K562 (cell line): ENCODE data around the gene CLNK. TPM values are rescaled to one million over a fixed set of nuclear protein-coding genes. Genes with fewer than 3 reads are reported as not detected.

Experiments used
- CHD7 ChIP-seq: fragments of 200-600 bp; sonication (generic); IDR thresholded peaks from one replicate; pipeline ENCODE4 v1.6.1; 2012; ENCODE audit warnings: mild to moderate bottlenecking, low read depth, low read length, inconsistent platforms
- CTCF ChIP-seq, 3 experiments: IDR thresholded peaks in 2 of 3; conservative IDR thresholded peaks in 1 of 3; 2 replicates each; pipeline ENCODE4 v1.5.1; 2011 to 2012; ENCODE audit warnings: low read length in 3 of 3, mild to moderate bottlenecking in 3 of 3, control low read depth in 2 of 3, improper control_type of control experiment in 1 of 3, inconsistent platforms in 1 of 3, low read depth in 1 of 3, mixed read lengths in 1 of 3, moderate library complexity in 1 of 3; ENCODE audit not compliant: insufficient read depth in 2 of 3
- PRMT5 ChIP-seq: sonication (generic); formaldehyde crosslinking; IDR thresholded peaks from 2 replicates; pipeline ENCODE4 v1.5.0; 2020; ENCODE audit warnings: missing genetic modification reagents
- PTTG1 ChIP-seq: fragments of 450-650 bp; IDR thresholded peaks from 2 replicates; pipeline ENCODE4 v1.6.1; 2016; ENCODE audit warnings: low read depth, mild to moderate bottlenecking, missing genetic modification characterization, missing compliant biosample characterization
- ZSCAN32 ChIP-seq: fragments of 450-650 bp; formaldehyde crosslinking; IDR thresholded peaks from 2 replicates; pipeline ENCODE4 v1.4.0; 2020; ENCODE audit warnings: mild to moderate bottlenecking, moderate library complexity
- polyA plus RNA-seq, 8 experiments: library from polyadenylated mRNA; depleted of rRNA in 4 of 8; stranded (reverse) in 5 of 8; unstranded in 3 of 8; fragments of >200 nt; fragmentation: Nextera tagmentation in 2 of 8; fragmentation: Illumina TruSeq in 1 of 8; extraction: Ambion mirVana in 2 of 8; extraction: Trizol in 1 of 8; gene quantifications; 2 replicates each; pipeline versions ENCODE4 v1.2.1 to v1.2.3, GENCODE V29; 2011 to 2014; ENCODE audit warnings: inconsistent platforms in 1 of 8, missing spikeins in 1 of 8
- total RNA-seq, 7 experiments: library from RNA; depleted of rRNA in 6 of 7; stranded (reverse); fragments of >200 nt in 6 of 7; fragmentation: Illumina TruSeq in 2 of 7; extraction: Trizol in 2 of 7; gene quantifications; 2 replicates each; pipeline versions ENCODE4 v1.2.1 to v1.2.3, GENCODE V29; 2011 to 2021; ENCODE audit warnings: low replicate concordance in 1 of 7

The CLNK gene
- total and polyA plus RNA-seq, 9 of the 15 experiments (the other 6 are each of a cell fraction or from before 2014, with no cell fraction given): not detected

DNA sequence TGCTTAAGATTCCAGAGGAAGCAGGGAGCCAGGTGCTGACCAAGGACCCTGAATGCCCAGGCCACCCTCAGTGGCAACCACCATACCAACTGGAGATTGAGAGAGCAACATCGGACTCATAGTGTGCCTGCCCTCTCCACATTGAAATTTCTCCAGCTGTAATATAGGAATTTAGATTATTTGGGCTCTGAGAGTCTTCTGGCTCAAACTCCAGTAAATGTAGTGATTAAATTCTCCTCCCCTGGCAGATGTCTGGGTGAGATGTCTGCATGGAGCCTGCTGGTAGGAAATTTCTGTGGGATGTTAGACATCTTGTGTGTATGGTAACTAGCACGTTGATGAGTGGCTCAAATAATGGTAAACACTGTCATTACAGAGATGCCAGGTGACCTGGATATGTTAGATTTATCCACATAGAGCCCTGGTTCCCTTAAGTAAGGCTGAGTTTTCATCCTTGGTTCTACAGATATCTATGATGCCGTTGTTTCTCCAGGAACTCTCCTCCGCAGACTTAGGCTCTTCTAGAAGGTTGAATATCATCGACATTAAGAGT is 70.6 kb downstream of the CLNK start (continued):
- TF ChIP-seq CHD7 (no peak), ZSCAN32 (CRISPR knock-in tag) (no peak), PTTG1 (tag) (no peak), CTCF (IDR thresholded peaks at IDR 0.05 in 2 of 3, conservative IDR thresholded peaks at IDR 0.05 in 1 of 3; ENCODE audit: insufficient read depth in 2 of 3, low read depth in 1 of 3, low read length in 3 of 3) (no peak), PRMT5 (CRISPR knock-in tag) (no peak)
